Activated CD4-positive, alpha-beta T cell treated with anti-CD3 and anti-CD28 coated beads, Interleukin-2, amount 50 U/mL, for 48 hours (primary cell): ENCODE data around the gene BRF1.
"Not testable (repeated sequence)": the region's sequence is repeated elsewhere in the genome, so short reads cannot be mapped to it uniquely, and the experiment has no call there.

Source experiments
- DNase-seq, 2 experiments: peaks; one replicate each; pipeline ENCODE4 v3.0.0-alpha.2; 2020

Gene BRF1, protein sequence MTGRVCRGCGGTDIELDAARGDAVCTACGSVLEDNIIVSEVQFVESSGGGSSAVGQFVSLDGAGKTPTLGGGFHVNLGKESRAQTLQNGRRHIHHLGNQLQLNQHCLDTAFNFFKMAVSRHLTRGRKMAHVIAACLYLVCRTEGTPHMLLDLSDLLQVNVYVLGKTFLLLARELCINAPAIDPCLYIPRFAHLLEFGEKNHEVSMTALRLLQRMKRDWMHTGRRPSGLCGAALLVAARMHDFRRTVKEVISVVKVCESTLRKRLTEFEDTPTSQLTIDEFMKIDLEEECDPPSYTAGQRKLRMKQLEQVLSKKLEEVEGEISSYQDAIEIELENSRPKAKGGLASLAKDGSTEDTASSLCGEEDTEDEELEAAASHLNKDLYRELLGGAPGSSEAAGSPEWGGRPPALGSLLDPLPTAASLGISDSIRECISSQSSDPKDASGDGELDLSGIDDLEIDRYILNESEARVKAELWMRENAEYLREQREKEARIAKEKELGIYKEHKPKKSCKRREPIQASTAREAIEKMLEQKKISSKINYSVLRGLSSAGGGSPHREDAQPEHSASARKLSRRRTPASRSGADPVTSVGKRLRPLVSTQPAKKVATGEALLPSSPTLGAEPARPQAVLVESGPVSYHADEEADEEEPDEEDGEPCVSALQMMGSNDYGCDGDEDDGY

DNA sequence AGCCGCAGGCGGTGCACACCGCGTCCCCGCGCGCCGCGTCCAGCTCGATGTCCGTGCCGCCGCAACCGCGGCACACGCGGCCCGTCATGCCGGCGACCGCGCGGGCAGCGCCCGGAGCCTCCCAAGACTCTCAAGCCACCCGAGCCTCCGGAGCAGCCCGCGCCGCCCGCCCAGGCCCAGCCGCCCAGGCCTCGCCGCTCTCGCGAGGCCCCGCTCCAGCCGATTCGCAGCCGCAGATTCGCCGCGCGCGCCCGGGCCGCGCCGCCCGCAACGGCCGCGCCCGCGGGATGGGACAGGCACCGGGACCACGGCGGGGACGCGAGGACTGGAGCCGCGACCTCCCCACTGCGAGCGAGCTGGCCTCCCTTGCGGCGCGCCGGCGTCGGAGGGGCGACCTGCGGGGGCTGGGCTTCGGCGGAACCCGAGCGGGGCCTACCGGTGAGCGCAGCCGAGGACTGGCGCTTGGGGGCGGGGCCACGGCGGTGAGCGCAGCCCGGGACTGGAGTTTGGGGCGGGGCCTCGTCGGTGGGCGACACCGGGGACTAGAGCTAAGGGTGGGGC lies at the start of gene BRF1:
Gene BRF1, minus strand, starts transcription at position 460 of the 561 bp plus-strand sequence. Its CDS starts 372 bp downstream, at position 88.
- peak; percentile 98 for DNase-seq

DNA sequence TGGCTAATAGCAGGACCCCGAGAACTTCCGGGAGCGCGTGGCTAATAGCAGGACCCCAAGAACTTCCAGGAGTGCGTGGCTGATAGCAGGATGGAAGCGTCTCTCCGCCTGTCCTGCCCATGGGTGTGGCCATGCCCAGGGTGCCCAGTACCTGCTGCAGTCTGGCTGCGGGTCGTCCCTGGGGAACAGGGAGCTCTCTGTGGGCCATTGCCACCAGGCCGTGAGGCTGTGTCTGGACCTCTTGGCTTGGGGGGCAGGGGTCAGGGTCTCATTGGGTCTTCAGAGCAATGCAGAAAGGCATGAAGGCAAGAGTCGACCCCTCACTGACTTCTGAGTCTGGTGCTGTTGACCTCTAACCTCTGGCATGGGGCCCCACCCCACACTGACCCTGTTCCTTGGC lies 49.2 kb upstream of the BRF1 start:
- DNase-seq, result no peak

DNA sequence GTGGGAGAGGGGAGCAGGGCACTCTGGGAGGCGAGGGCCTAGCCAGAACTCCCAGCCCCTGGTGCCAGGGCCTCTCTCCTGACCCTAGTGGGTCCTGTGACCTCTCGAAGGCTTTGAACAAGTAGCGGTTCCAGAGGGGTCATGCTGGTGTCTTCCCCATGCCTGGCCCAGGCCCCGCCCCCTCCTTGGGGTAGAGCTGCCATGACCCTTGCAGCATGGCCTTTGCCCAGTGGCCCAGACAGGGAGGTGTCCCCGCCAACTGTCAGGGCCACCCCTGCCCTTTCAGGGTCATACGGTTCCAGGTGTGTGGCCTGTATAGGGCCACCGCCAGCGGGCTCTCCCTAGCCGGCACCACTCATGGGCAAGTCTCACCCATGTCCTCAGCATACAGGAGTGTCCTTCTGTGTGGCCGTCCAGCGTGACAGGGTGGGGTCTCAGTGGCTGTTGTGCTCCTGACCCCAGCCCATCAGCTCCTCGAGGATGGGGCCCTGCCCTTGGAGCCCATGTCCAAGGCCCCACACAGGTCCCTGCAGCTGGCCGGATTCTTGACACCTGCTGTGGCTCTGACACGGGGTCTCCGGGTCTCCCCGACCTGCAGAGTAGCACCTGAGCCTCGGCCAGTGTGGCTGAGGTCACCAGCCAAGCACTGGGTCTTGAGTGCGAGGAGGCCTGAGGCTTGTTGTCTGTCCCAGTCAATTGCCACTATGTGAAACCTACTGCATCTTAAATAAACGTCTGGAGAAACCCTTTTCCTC lies 48.3 kb upstream of the BRF1 start:
- no peak for DNase-seq

DNA sequence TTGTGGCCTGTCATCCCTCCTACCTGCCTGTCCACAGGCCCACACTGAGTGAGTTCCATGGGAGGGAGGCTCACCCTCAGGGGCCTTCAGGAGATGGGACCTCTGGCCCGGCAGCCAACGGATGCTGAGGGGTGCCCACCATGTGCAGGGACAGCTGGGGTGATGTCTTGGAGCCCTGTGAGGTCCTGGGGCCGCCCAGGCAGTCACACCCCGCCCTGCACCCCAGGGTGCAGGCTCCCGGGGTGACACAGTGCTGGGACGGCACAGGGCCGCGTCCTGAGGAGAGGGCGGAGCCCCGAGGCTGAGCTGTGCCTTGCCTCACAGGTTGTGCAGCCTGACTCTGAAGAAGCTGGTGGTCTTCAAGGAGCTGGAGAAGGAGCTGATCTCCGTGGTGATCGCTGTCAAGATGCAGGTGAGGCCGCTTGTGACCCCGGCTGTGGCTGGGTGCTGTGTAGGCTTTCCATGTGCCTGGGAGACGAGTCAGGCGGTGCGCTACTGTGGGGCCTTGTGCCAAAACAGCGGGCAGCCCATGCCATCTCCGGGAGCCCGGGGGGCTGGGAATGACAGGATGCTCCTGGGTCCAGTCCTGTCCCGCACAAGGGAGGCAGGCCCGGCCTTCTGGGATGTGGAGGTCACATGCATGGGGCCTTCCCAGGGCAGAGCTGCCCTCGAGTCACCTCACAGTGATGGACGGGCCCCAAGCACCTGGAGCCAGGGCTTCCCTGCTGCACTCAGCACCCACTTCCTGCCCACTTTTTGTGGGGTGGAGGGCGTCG lies 47.6 kb upstream of the BRF1 start:
- no peak for DNase-seq

DNA sequence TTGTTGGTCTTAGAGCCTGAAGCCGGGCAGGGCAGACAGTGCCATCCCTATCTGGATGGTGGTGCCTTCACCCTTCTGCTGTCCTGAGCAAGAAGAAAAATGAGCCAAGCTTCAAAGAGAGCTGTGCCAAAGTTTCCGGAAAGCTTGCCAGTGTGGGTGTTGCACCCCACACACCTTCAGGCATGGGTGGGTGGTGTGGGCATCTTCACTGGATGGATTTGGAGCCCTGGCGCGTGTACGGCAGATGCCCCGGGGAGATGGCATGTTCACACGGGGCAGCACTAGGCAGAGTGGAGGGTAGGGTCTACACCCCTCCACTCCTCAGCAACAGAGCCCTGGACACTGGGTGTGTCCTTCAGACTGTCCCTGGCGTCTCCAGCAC lies 46.8 kb upstream of the BRF1 start:
- no peak for DNase-seq

DNA sequence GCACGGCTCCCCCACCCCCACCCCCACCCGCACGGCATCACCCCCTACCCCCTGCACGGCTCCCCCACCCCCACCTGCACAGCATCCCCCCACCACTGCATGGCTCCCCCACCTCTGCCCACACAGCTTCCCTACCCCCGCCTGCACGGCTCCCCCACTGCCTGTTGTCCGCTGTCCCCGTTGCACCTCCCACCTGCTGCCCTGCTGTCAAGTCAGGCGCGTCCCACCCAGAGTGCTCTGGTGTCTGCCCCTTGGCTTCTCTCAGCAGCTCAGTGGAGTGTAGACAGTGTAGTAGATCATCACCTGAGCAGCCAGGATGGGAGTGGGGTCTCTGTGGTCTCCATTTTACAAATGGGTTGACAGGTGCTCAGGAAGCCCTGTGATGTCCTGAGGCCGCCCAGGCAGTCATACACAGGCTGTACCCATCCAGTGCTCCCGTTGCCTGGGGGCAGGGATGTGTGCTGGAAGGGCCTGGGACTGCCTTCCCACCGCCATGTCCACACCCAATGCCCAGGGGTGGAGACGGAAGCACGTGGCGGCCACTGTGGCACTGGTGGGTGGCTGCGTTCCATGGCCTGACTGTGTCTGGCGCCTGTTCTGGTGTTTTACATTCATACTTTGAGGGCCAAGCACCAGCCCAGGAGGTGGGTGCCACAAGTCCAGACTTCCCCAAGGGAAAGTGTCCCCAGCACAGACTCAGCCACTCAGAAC lies 46.2 kb upstream of the BRF1 start:
- no peak for DNase-seq

DNA sequence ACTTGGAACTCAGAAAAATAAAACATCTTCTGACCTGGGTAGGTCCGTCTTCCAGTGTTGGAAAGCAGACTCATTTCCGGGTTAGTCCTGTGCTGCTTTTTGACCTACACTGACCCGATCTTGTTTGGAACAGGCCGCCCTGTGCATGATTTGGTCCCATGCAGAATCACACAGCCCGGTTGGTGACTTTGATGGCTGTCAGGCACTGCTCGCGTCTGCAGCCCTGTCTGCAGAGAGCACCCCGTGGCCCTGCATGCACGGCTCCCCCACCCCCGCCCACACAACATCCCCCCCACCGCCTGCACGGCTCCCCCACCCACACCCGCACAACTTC lies 45.4 kb upstream of the BRF1 start:
- DNase-seq, result no peak

DNA sequence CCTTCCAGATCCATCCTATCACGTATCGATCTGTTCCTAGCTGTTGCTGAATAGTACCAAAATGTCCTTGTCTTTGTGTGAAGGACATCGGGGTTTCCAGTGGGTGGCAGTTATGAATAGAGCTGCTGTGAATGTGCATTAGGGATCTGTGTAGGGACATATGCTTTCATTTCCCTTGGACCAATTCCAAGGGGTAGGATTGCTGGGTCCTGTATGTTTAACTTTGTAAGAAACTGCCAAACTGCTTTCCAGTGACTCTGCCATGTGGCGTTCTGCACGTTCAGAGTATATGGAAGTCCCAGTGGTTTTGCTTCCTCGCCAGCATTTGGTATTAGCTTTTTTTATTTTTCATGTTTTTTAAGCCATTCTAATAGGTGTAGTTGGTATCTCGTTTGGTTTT lies 42.4 kb upstream of the BRF1 start:
- DNase-seq, result no peak

DNA sequence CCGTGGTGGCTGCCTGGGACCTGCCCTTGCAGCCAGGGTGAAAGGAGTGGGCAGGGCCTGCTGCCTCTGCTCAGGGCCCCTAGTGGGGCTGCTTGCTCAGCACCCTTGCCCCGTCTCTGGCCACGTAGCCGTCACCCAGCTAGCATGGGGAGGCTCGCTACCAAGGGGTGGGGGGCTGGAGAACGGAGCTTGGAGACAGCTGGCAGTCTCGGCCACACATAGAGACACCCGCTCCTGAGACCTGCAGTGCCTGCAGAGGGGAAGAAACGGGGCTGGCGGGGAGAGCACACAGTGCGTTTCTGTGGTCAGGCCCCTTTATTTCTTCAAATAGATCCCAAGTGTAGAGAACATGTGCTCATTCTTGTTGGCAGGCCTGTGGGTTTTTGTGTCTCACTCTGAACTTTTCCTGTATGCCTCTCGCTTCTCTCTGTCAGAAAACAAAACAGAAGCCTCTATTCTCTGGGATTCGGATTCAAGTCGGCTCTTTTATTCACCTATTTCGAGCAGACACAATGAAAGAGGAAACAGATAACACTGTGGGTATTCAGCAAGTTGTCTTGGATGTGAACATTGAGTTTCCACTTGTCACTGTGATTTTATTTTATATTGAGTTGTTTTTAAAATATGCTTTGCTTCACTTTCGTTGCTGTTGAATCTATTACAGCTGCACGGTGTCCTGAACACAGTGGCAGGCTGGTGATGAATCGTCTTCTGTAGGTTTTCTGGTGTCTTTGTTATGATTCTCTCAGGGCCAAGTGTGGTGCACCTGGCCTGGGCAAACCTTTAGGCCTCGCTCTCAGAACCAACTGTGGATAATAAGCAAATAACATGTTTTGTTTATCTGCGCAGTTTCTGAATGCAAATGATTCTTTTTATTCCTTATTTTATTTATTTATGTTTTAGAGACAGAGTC lies 40.3 kb upstream of the BRF1 start:
- DNase-seq, result no peak

DNA sequence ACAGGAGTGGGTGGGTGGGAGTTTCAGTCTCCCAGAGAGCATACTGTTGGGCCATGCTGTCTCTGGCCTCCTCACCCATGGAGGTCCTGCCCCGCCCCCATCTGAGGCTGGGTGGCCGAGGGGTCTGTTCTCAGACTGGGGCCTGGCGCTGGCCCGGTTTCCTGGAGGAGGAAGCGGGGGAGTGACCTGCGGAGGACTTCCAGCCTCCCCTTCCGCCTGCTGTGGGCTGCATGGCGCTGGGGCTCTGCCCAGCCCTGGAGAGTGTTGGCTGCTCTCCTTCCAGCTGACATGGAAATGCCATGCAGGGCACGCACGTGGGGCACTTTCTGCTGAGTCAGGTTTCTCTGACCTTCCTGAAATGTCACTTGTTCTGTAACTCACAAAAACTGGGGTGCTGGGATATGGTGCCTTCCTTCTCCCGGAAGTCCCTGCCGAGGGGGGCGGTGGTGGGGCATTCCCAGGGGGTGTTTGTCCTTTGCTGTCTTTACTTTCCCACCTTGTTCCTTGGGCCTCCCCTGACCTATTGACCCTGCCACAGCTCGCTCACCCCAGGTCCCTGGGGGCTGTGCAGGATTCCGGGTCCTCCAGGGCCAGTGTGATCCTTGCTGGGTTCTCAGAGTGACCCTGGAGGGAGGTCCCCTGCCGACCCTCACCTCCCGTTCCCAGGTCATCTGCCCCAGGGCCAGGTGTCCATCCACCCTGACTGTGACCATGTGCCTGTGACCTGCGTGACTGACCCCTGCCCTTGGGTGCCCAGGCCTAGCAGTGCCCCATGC lies 37.4 kb upstream of the BRF1 start:
- DNase-seq, result no peak

DNA sequence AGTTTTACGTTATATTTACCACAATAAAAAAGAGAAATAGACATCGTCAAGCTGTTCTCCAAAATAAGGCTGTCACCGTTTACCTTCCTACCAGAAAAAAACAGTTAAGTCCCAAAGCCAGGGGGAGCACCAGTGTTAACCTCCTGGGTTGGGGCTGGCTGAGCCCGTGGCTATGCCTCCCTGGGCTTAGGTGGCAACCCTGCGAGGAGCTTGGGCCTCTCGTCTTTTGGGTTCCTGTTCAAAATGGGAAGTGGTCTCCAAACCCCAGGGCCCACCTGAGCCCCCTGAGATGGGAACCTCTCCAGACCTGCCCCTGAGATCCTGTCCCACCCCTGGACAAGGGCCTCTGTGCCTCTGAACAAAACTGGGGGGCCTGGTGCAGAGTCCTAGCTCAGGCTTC lies 36.6 kb upstream of the BRF1 start:
- no peak for DNase-seq

DNA sequence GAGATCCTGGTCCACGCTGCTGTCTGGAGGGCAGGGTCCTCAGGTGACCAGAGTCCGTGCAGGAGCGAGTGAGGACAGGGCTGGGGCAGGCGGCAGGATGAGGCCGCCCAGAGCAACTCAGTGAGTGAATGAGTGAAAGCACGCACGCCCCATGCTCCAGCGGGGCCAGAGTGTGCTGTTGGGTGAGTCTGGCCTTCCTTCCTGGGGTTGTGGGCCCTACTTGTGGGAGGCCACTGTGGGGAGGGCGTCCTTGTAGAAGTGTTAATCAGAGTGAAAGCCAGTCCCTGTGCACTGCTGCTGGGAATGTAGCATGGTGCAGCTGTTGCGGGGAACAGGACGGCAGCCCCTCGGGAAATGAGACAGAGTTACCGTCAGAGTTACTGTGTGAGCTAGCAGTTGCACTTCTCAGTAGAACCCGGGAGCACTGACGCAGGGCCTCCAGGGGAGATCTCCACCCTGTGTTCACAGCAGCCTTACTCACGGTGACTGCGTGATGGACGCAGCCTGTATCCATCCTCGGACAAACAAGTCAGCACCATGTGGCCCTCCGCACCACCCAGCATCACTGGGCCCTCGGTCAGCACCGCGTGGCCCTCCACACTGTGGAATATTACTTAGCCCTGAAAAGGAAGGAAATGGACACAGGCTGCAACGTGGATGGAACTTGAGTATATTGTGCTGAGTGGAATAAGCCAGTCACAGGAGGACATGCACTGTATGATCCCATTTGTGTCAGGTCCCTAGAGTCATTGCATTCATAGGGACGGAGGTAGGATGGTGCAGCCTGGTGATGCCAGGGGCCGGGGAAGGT lies 35.9 kb upstream of the BRF1 start:
- DNase-seq, result no peak

DNA sequence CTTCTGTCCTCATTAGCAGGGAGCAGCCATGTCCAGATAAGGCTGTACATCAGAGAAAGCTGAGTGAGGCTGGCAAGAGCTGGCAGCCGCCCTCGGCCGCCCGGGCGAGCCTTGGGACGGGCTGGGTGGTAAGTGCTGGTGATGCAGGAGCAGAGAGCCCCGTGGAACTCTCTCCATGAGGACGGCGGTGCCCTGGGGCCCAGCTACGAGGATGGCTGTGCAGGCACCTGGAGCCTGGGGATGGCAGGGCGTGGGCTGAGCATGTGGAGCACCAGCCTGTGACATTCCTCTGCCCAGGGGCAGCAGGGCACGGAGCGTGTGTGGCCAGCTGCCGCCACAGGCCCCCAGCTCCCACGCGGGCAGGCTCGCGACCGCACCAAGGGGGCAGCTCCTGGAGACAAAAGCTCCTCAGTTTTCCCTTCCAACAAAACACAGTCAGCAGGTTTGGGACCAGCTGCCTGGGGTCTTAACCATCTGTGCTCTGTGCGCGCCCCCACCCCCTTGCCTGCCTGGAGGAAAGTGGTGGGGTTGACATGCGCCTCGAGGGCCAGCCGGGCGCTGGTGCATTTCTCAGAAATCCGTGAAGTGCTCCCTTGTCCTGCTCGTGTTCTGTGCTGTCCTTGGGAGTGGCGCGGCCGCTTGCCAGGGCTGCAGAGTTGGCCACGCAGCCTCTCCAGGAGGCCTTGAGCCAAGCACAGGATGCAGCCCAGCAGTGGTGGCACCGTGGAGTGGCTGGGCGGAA lies 35.1 kb upstream of the BRF1 start:
- no peak for DNase-seq

DNA sequence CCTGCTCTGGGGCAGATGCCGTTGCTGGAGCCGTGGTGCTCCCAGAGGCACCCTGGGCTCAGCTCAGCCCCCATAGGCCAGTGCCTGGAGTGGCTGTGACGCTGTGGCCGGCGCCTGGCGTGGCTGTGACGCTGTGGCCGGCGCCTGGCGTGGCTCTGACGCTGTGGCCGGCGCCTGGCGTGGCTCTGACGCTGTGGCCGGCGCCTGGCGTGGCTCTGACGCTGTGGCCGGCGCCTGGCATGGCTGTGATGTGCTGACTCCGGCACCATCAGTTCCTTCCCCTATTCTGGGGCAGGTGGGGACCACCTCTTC lies 34.4 kb upstream of the BRF1 start:
- not testable (repeated sequence) for DNase-seq

DNA sequence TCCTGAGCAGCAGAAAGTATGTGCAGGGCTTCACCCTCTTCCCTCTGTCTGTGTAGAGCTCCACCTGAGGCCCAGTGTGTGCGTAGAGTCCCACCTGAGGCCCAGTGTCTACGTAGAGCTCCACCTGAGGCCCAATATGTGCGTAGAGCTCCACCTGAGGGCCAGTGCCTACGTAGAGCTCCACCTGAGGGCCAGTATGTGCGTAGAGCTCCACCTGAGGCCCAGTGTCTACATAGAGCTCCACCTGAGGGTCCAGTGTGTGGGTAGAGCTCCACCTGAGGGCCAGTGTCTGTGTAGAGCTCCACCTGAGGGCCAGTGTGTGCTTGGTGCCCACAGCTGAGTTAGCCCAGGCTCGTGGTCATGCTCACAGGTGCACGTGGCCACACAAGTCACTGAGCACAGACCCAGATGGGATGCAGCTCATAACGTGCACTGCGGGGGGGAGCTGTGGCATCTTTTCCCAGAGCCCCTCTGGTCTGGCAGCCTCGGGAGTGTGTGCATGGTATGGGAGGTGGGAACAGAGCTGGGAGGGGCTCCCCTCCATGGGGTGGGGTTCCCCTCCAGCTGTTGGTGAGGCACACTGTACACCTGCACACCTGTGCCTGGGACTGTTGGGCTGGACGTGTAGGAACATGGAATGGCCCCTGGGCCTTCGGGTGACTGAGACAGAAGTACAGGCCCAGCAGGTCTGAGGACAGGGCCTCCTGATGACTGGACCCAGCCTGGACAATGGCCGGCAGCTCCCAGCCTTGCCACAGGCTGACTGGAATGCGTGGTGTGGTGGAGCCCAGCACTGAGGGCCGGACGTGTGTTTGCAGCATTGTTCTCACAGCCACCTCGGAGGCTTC lies 33.8 kb upstream of the BRF1 start:
- DNase-seq, result no peak

DNA sequence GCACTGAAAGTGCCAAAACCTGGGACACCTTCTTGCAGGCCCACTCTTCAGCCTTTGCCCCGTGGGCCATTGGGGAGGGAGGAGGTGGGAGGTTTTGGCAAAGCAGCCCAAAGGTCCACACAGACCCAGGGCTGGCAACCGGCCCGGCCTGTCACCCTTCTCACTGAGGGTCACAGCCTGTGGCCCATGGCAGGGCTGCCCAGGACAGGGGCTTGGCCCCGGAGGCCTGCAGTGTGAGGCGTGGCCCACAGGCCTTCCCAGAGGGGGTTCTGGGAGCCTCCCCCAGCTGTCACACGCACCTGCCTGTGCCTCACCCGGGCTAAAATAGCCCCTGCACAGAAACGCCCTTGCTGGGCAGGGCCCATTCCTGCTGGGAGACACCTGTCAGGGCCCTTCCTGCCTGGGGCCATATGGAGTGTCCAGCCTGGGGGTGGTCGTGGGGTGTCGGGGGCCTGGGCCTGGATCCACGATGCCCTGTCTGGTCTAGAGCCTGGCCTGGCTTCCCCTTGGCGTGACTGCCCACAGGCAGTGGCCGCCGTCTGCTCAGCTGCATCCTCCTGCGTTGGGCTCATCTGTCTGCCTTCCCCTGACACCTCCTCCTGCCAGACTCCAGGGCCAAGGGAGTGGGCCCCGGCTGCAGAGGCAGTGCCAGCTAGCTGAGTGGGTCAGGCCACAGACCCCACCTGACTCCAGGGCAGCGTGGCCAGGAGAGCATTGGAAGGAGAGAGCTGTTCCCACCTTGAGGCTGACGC lies 33.0 kb upstream of the BRF1 start:
- no peak for DNase-seq

DNA sequence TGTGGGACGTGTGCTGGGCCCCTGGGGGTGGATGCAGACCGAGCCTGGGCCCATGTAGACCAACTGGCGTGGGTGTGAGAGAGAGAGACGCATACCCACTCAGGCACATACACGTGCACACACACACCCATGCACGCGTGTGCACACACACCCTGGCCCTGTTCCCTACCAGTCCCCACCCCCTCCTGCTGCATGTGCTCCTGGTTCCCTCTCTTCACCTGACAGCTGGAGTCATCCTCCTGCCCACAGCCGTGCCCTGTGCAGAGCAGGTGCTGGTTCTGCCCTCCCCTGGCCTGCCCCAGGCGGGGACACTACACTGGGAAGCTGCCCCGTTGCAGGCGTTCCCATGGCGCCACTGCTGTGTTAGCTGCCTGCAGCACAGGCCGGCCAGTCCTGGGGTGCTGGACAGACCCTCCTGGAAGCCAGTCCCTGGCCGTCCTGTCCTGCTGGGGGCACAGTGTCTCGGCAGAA lies 32.3 kb upstream of the BRF1 start:
- DNase-seq, result no peak
